DND-41 (cell line): Measurements from ENCODE around the gene PSMB8.

ENCODE experiments used
- CTCF ChIP-seq: IDR thresholded peaks from 2 replicates; pipeline ENCODE4 v1.5.1; 2012; ENCODE audit warnings: borderline replicate concordance, low read length, moderate library complexity, mild to moderate bottlenecking; ENCODE audit not compliant: poor library complexity, severe bottlenecking; ENCODE audit errors: extremely low read depth
- EZH2 ChIP-seq: IDR thresholded peaks from 3 replicates; pipeline ENCODE4 v1.6.1; 2012; ENCODE audit warnings: borderline replicate concordance, low read depth, mild to moderate bottlenecking, moderate library complexity, low read length, inconsistent platforms; ENCODE audit not compliant: severe bottlenecking

- TF ChIP-seq EZH2, result no peak
- TF ChIP-seq CTCF, result peak; percentile 36
Measured at GRCh38 chr6:32843979-32844838, at the start of gene PSMB8.
